ENCODE measurements around the gene ZC3H18.

The ZC3H18 gene

GRCh38 chr16:88645941-88646340 is 75.7 kb downstream of the ZC3H18 start:
- TF ChIP-seq ZNF274 (IDR thresholded peaks at IDR 0.05; ENCODE audit: low read depth, low read length) (no peak), SUZ12 (IDR thresholded peaks at IDR 0.05; ENCODE audit: extremely low read depth, insufficient read depth, insufficient read length) (no peak), YY1 (IDR thresholded peaks at IDR 0.05; ENCODE audit: insufficient read depth, insufficient read length) (no peak)
- no peak overlapping the region for H3K4me3 ChIP-seq (ENCODE audit: insufficient read length, low read depth)
- no peak for DNase-seq (ENCODE audit: low read depth, low spot score)
- peaks cover 13% of the 10 kb centered on the region for H3K4me1 ChIP-seq (ENCODE audit: insufficient read depth, insufficient read length)
- no peaks in the 10 kb centered on the region for H3K9me3 ChIP-seq (ENCODE audit: insufficient read depth, low read length)
- no peaks in the 10 kb centered on the region for H3K27me3 ChIP-seq (ENCODE audit: insufficient read depth, insufficient read length)
- H3K36me3 ChIP-seq (ENCODE audit: insufficient read depth, insufficient read length, low read length): peaks cover 56% of the 10 kb centered on the region
- no peak overlapping the region for H3K9ac ChIP-seq (ENCODE audit: insufficient read length, low read depth)

DNA sequence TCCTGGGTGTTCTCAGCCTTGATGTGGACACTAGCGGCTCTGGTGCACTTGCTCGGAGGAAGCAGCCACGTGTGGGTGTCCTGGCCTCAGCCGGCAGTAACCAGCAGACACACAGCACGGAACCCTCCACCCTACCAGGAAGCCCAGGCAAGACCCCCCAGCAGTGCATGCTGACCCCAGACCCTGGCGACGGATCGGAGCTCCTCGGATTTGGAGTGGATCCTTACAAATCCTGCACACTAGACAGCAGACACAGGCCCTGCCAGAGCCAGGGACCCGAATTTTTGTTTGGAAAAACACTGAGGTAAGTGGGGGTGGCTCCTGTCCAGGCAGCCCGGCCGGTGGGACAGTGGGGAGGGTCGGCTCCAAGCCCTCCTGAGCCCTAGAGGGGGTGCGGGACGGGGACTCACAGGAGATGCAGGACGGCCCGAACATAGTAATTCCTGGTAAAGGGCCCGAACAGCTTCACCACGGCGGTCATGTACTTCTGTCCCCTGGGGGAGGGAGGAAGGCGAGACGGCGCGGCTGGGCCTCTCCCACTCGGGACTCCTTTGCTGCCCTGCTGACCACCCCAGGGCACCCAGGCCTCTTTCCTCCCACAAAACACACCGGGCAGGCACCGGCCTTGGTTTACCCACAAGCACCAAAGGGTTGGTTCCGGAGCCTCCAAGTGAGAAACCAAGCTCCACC is 76.3 kb downstream of the ZC3H18 start:
- peaks cover 15% of the 10 kb centered on the region for H3K4me1 ChIP-seq (ENCODE audit: insufficient read depth, insufficient read length)
- H3K27me3 ChIP-seq (ENCODE audit: insufficient read depth, insufficient read length): no peaks in the 10 kb centered on the region
- no peak for DNase-seq (ENCODE audit: low read depth, low spot score)
- no peaks in the 10 kb centered on the region for H3K9me3 ChIP-seq (ENCODE audit: insufficient read depth, low read length)
- no peak for TF ChIP-seq ZNF274 (IDR thresholded peaks at IDR 0.05; ENCODE audit: low read depth, low read length)
- no peak overlapping the region for H3K4me3 ChIP-seq (ENCODE audit: insufficient read length, low read depth)
- H3K9ac ChIP-seq (ENCODE audit: insufficient read length, low read depth): no peak overlapping the region
- H3K36me3 ChIP-seq (ENCODE audit: insufficient read depth, insufficient read length, low read length): peaks cover 56% of the 10 kb centered on the region

- H3K36me3 ChIP-seq (ENCODE audit: insufficient read depth, insufficient read length, low read length): peaks cover 63% of the 10 kb centered on the region
- H3K4me1 ChIP-seq (ENCODE audit: insufficient read depth, insufficient read length): peaks cover 17% of the 10 kb centered on the region
- no peaks in the 10 kb centered on the region for H3K27me3 ChIP-seq (ENCODE audit: insufficient read depth, insufficient read length)
- no peak overlapping the region for H3K4me3 ChIP-seq (ENCODE audit: insufficient read length, low read depth)
- no peak for TF ChIP-seq YY1 (IDR thresholded peaks at IDR 0.05; ENCODE audit: insufficient read depth, insufficient read length)
- no peak for TF ChIP-seq ZNF274 (IDR thresholded peaks at IDR 0.05; ENCODE audit: low read depth, low read length)
- no peak for TF ChIP-seq SUZ12 (IDR thresholded peaks at IDR 0.05; ENCODE audit: extremely low read depth, insufficient read depth, insufficient read length)
- no peak for DNase-seq (ENCODE audit: low read depth, low spot score)
- peak overlapping the region; percentile 50 for H3K9ac ChIP-seq (ENCODE audit: insufficient read length, low read depth)
- H3K9me3 ChIP-seq (ENCODE audit: insufficient read depth, low read length): no peaks in the 10 kb centered on the region
These were observed 77.2 kb downstream of the ZC3H18 start for GRCh38 chr16:88647178-88648070.

DNA sequence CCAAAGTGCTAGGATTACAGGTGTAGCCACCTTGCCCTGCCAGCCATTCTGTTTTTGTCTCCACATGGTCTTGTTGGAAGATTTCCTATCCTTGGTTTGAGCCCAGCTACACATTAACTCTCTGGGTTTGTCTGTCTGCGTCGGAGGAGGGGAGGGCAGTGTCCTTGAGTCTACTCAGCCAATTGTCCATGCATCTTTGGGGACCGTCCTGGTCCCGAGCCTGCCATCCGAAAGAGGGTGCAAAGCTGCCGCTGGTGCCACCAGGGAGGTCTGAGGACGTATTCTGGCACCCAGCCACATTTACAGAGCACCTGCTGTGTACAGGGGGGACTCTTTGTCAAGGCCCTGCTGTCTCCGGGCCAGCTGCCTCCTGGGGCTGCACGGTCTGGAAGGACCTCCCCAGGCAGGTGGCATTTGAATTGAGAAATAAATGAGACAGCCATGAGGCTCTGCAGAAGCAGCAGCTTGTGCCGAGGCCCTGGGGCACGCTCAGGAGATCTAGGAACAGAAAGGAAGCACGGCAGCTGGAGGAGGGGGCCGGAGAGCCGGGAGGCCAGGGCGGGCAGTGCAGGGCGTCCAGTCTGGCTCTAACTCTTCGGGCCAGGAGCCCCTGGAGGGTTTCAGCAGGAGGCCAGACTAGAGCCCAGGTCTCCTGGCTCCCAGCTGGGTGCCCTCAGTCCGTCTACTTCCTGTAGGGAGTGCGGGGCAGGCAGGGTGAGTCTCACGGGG is 79.2 kb downstream of the ZC3H18 start:
- H3K36me3 ChIP-seq (ENCODE audit: insufficient read depth, insufficient read length, low read length): peaks cover 67% of the 10 kb centered on the region
- no peaks in the 10 kb centered on the region for H3K27me3 ChIP-seq (ENCODE audit: insufficient read depth, insufficient read length)
- peak overlapping the region; percentile 94 for H3K9ac ChIP-seq (ENCODE audit: insufficient read length, low read depth)
- H3K9me3 ChIP-seq (ENCODE audit: insufficient read depth, low read length): no peaks in the 10 kb centered on the region
- TF ChIP-seq SUZ12 (IDR thresholded peaks at IDR 0.05; ENCODE audit: extremely low read depth, insufficient read depth, insufficient read length): no peak
- TF ChIP-seq YY1 (IDR thresholded peaks at IDR 0.05; ENCODE audit: insufficient read depth, insufficient read length): no peak
- no peak for TF ChIP-seq ZNF274 (IDR thresholded peaks at IDR 0.05; ENCODE audit: low read depth, low read length)
- H3K4me1 ChIP-seq (ENCODE audit: insufficient read depth, insufficient read length): peaks cover 17% of the 10 kb centered on the region
- DNase-seq (ENCODE audit: low read depth, low spot score): no peak
- H3K4me3 ChIP-seq (ENCODE audit: insufficient read length, low read depth): peak overlapping the region; percentile 76

GRCh38 chr16:88649924-88650748 is 79.9 kb downstream of the ZC3H18 start:
- H3K9me3 ChIP-seq (ENCODE audit: insufficient read depth, low read length): no peaks in the 10 kb centered on the region
- H3K4me3 ChIP-seq (ENCODE audit: insufficient read length, low read depth): peak overlapping the region; percentile 76
- no peaks in the 10 kb centered on the region for H3K27me3 ChIP-seq (ENCODE audit: insufficient read depth, insufficient read length)
- TF ChIP-seq ZNF274 (IDR thresholded peaks at IDR 0.05; ENCODE audit: low read depth, low read length) (no peak), YY1 (IDR thresholded peaks at IDR 0.05; ENCODE audit: insufficient read depth, insufficient read length) (no peak), SUZ12 (IDR thresholded peaks at IDR 0.05; ENCODE audit: extremely low read depth, insufficient read depth, insufficient read length) (no peak)
- H3K4me1 ChIP-seq (ENCODE audit: insufficient read depth, insufficient read length): peaks cover 17% of the 10 kb centered on the region
- no peak for DNase-seq (ENCODE audit: low read depth, low spot score)
- H3K36me3 ChIP-seq (ENCODE audit: insufficient read depth, insufficient read length, low read length): peaks cover 70% of the 10 kb centered on the region
- H3K9ac ChIP-seq (ENCODE audit: insufficient read length, low read depth): peak overlapping the region; percentile 94

- no peak for DNase-seq (ENCODE audit: low read depth, low spot score)
- peaks cover 70% of the 10 kb centered on the region for H3K36me3 ChIP-seq (ENCODE audit: insufficient read depth, insufficient read length, low read length)
These were observed 80.6 kb downstream of the ZC3H18 start, which contains the start of gene CYBA for GRCh38 chr16:88650749-88651275. Gene CYBA (minus strand): TSS chr16:88651053. CDS start chr16:88651013, 40 bp downstream.

More at GRCh38 chr16:88650749-88651275, 80.6 kb downstream of the ZC3H18 start, which contains the start of gene CYBA:
- TF ChIP-seq YY1 (IDR thresholded peaks at IDR 0.05; ENCODE audit: insufficient read depth, insufficient read length) (no peak), ZNF274 (IDR thresholded peaks at IDR 0.05; ENCODE audit: low read depth, low read length) (no peak), SUZ12 (IDR thresholded peaks at IDR 0.05; ENCODE audit: extremely low read depth, insufficient read depth, insufficient read length) (no peak)
- Histone ChIP-seq H3K9me3 (ENCODE audit: insufficient read depth, low read length) (no peaks in the 10 kb centered on the region), H3K4me3 (ENCODE audit: insufficient read length, low read depth) (peak within 1 kb of the TSS; percentile 76), H3K4me1 (ENCODE audit: insufficient read depth, insufficient read length) (peaks cover 18% of the 10 kb centered on the region), H3K9ac (ENCODE audit: insufficient read length, low read depth) (peak within 1 kb of the TSS; percentile 94), H3K27me3 (ENCODE audit: insufficient read depth, insufficient read length) (no peaks in the 10 kb centered on the region)
